ENCODE results near the gene TENM4.

The TENM4 gene

GRCh38 chr11:78767027-78767932 lies 673.5 kb downstream of the TENM4 start:
- TF ChIP-seq FOXM1 (IDR thresholded peaks at IDR 0.05; ENCODE audit: borderline replicate concordance, low read depth) (no peak), EGR1 (IDR thresholded peaks at IDR 0.05) (no peak), TCF12 (IDR thresholded peaks at IDR 0.05; ENCODE audit: low read depth) (no peak), YY1 (IDR thresholded peaks at IDR 0.05; ENCODE audit: low read depth) (no peak), MAX (IDR thresholded peaks at IDR 0.05) (no peak), TAF1 (IDR thresholded peaks at IDR 0.05; ENCODE audit: low read depth) (no peak), ZBTB7A (IDR thresholded peaks at IDR 0.05; ENCODE audit: low read depth) (no peak), RAD21 (IDR thresholded peaks at IDR 0.05; ENCODE audit: low read depth) (no peak), TEAD4 (IDR thresholded peaks at IDR 0.05) (no peak), NFIC (IDR thresholded peaks at IDR 0.05) (no peak), CEBPB (IDR thresholded peaks at IDR 0.05) (no peak), EP300 (IDR thresholded peaks at IDR 0.05; ENCODE audit: borderline replicate concordance) (no peak), USF1 (IDR thresholded peaks at IDR 0.05) (no peak), REST (IDR thresholded peaks at IDR 0.05; ENCODE audit: low read depth) (no peak), CREB1 (IDR thresholded peaks at IDR 0.05; ENCODE audit: low read depth) (no peak)

- TF ChIP-seq TEAD4 (IDR thresholded peaks at IDR 0.05): no peak
- TF ChIP-seq TAF1 (IDR thresholded peaks at IDR 0.05; ENCODE audit: low read depth): no peak
- TF ChIP-seq EGR1 (IDR thresholded peaks at IDR 0.05): no peak
- TF ChIP-seq TCF12 (IDR thresholded peaks at IDR 0.05; ENCODE audit: low read depth): no peak
- TF ChIP-seq USF1 (IDR thresholded peaks at IDR 0.05): no peak
- TF ChIP-seq NFIC (IDR thresholded peaks at IDR 0.05): no peak
- TF ChIP-seq ZBTB7A (IDR thresholded peaks at IDR 0.05; ENCODE audit: low read depth): no peak
Measured at GRCh38 chr11:78764946-78765345, 675.9 kb downstream of the TENM4 start.

- TF ChIP-seq EP300 (IDR thresholded peaks at IDR 0.05; ENCODE audit: borderline replicate concordance): no peak
- no peak for TF ChIP-seq TAF1 (IDR thresholded peaks at IDR 0.05; ENCODE audit: low read depth)
- TF ChIP-seq TEAD4 (IDR thresholded peaks at IDR 0.05): no peak
- no peak for TF ChIP-seq FOXM1 (IDR thresholded peaks at IDR 0.05; ENCODE audit: borderline replicate concordance, low read depth)
- TF ChIP-seq CREB1 (IDR thresholded peaks at IDR 0.05; ENCODE audit: low read depth): no peak
- TF ChIP-seq MAX (IDR thresholded peaks at IDR 0.05): no peak
- no peak for TF ChIP-seq EGR1 (IDR thresholded peaks at IDR 0.05)
- no peak for TF ChIP-seq REST (IDR thresholded peaks at IDR 0.05; ENCODE audit: low read depth)
- TF ChIP-seq YY1 (IDR thresholded peaks at IDR 0.05; ENCODE audit: low read depth): no peak
- TF ChIP-seq CEBPB (IDR thresholded peaks at IDR 0.05): no peak
- TF ChIP-seq NFIC (IDR thresholded peaks at IDR 0.05): no peak
- TF ChIP-seq ZBTB7A (IDR thresholded peaks at IDR 0.05; ENCODE audit: low read depth): no peak
- no peak for TF ChIP-seq TCF12 (IDR thresholded peaks at IDR 0.05; ENCODE audit: low read depth)
Measured at GRCh38 chr11:78763664-78764063, 677.2 kb downstream of the TENM4 start.

- TF ChIP-seq NFIC (IDR thresholded peaks at IDR 0.05) (no peak), MAX (IDR thresholded peaks at IDR 0.05) (no peak), TEAD4 (IDR thresholded peaks at IDR 0.05) (no peak), TAF1 (IDR thresholded peaks at IDR 0.05; ENCODE audit: low read depth) (no peak), RAD21 (IDR thresholded peaks at IDR 0.05; ENCODE audit: low read depth) (no peak), CEBPB (IDR thresholded peaks at IDR 0.05) (no peak), ZBTB7A (IDR thresholded peaks at IDR 0.05; ENCODE audit: low read depth) (no peak), USF1 (IDR thresholded peaks at IDR 0.05) (no peak)
Measured at GRCh38 chr11:78762105-78762504, 678.7 kb downstream of the TENM4 start.

GRCh38 chr11:78759071-78759470 lies 681.8 kb downstream of the TENM4 start:
- no peak for TF ChIP-seq NFIC (IDR thresholded peaks at IDR 0.05)
- no peak for TF ChIP-seq TAF1 (IDR thresholded peaks at IDR 0.05; ENCODE audit: low read depth)
- no peak for TF ChIP-seq RAD21 (IDR thresholded peaks at IDR 0.05; ENCODE audit: low read depth)
- TF ChIP-seq EP300 (IDR thresholded peaks at IDR 0.05; ENCODE audit: borderline replicate concordance): no peak
- no peak for TF ChIP-seq USF1 (IDR thresholded peaks at IDR 0.05)
- TF ChIP-seq ZBTB7A (IDR thresholded peaks at IDR 0.05; ENCODE audit: low read depth): no peak
- no peak for TF ChIP-seq FOXM1 (IDR thresholded peaks at IDR 0.05; ENCODE audit: borderline replicate concordance, low read depth)
- TF ChIP-seq MAX (IDR thresholded peaks at IDR 0.05): no peak
- no peak for TF ChIP-seq CEBPB (IDR thresholded peaks at IDR 0.05)
- no peak for TF ChIP-seq TCF12 (IDR thresholded peaks at IDR 0.05; ENCODE audit: low read depth)
- no peak for TF ChIP-seq TEAD4 (IDR thresholded peaks at IDR 0.05)
- TF ChIP-seq YY1 (IDR thresholded peaks at IDR 0.05; ENCODE audit: low read depth): no peak
- TF ChIP-seq CREB1 (IDR thresholded peaks at IDR 0.05; ENCODE audit: low read depth): no peak
- TF ChIP-seq REST (IDR thresholded peaks at IDR 0.05; ENCODE audit: low read depth): no peak
- TF ChIP-seq EGR1 (IDR thresholded peaks at IDR 0.05): no peak

Data from Ishikawa (cell line).